ENCODE results near the gene PRXL2C. TPM values are rescaled to one million over a fixed set of nuclear protein-coding genes. Genes with fewer than 3 reads are reported as not detected.

PRXL2C gene
- total and polyA plus RNA-seq, 2 of the 13 experiments (the other 11 are each of a cell fraction or from before 2014, with no cell fraction given), result 11.0 to 13.2 TPM

GRCh38 chr9:96618209-96619123, 36.7 kb downstream of the PRXL2C start (continued):
- TF ChIP-seq ZMYM4 (CRISPR knock-in tag; IDR thresholded peaks at IDR 0.05), result no peak; the same call in 1 of the 2 replicates
- no peak for TF ChIP-seq CAMTA2 (CRISPR knock-in tag; IDR thresholded peaks at IDR 0.05; ENCODE audit: borderline replicate concordance)
- TF ChIP-seq ZHX1 (CRISPR knock-in tag; IDR thresholded peaks at IDR 0.05; ENCODE audit: low read depth), result peak; percentile 20; the same call in 1 of the 2 replicates
- TF ChIP-seq ZNF468 (CRISPR knock-in tag; IDR thresholded peaks at IDR 0.05), result 0 out of 2 replicates have a peak, but pooled peaks have one; percentile 38
- TF ChIP-seq ZBTB14 (CRISPR knock-in tag; IDR thresholded peaks at IDR 0.05), result no peak
- TF ChIP-seq ARID2 (CRISPR knock-in tag; IDR thresholded peaks at IDR 0.05; ENCODE audit: borderline replicate concordance), result 0 out of 2 replicates have a peak, but pooled peaks have one; percentile 44
- peak; percentile 26; the same call in 1 of the 2 replicates for TF ChIP-seq TAF1 (CRISPR knock-in tag; IDR thresholded peaks at IDR 0.05)
- TF ChIP-seq ZNF772 (CRISPR knock-in tag; IDR thresholded peaks at IDR 0.05), result 0 out of 2 replicates have a peak, but pooled peaks have one; percentile 39
- TF ChIP-seq, protein P1, sequence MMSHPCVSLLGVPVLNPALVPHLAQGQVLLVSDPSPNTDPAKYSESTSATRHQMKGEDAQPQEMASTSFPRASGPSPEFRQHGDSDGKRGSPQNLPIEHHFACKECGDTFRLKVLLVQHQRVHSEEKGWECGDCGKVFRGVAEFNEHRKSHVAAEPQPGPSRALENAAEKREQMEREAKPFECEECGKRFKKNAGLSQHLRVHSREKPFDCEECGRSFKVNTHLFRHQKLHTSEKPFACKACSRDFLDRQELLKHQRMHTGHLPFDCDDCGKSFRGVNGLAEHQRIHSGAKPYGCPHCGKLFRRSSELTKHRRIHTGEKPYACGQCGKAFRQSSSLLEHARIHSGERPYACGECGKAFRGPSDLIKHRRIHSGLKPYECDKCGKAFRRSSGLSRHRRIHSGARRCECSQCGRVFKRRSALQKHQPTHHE (CRISPR knock-in tag; IDR thresholded peaks at IDR 0.05; ENCODE audit: borderline replicate concordance), result 0 out of 2 replicates have a peak, but pooled peaks have one; percentile 49
- peak; percentile 27; the same call in 1 of the 3 replicates for TF ChIP-seq MXI1 (IDR thresholded peaks at IDR 0.05; ENCODE audit: borderline replicate concordance, low read depth, low read length)
- TF ChIP-seq PHF21A (CRISPR knock-in tag; IDR thresholded peaks at IDR 0.05), result 0 out of 2 replicates have a peak, but pooled peaks have one; percentile 40
- TF ChIP-seq SAFB2 (CRISPR knock-in tag; IDR thresholded peaks at IDR 0.05; ENCODE audit: borderline replicate concordance, low read depth), result 0 out of 2 replicates have a peak, but pooled peaks have one; percentile 62
- peak; percentile 30; the same call in 1 of the 2 replicates for TF ChIP-seq FOSL2 (CRISPR knock-in tag; IDR thresholded peaks at IDR 0.05)
- peak; percentile 73; the same call in 1 of the 2 replicates for TF ChIP-seq KDM5B (CRISPR knock-in tag; IDR thresholded peaks at IDR 0.05; ENCODE audit: borderline replicate concordance)
- no peak for TF ChIP-seq ZIK1 (CRISPR knock-in tag; IDR thresholded peaks at IDR 0.05; ENCODE audit: borderline replicate concordance, low read depth)
- TF ChIP-seq ZEB1 (IDR thresholded peaks at IDR 0.05; ENCODE audit: insufficient replicate concordance, low read depth), result no peak
- 0 out of 2 replicates have a peak, but pooled peaks have one; percentile 19 for TF ChIP-seq ZBTB20 (CRISPR knock-in tag; IDR thresholded peaks at IDR 0.05; ENCODE audit: borderline replicate concordance, low read depth)
- TF ChIP-seq, protein P2, sequence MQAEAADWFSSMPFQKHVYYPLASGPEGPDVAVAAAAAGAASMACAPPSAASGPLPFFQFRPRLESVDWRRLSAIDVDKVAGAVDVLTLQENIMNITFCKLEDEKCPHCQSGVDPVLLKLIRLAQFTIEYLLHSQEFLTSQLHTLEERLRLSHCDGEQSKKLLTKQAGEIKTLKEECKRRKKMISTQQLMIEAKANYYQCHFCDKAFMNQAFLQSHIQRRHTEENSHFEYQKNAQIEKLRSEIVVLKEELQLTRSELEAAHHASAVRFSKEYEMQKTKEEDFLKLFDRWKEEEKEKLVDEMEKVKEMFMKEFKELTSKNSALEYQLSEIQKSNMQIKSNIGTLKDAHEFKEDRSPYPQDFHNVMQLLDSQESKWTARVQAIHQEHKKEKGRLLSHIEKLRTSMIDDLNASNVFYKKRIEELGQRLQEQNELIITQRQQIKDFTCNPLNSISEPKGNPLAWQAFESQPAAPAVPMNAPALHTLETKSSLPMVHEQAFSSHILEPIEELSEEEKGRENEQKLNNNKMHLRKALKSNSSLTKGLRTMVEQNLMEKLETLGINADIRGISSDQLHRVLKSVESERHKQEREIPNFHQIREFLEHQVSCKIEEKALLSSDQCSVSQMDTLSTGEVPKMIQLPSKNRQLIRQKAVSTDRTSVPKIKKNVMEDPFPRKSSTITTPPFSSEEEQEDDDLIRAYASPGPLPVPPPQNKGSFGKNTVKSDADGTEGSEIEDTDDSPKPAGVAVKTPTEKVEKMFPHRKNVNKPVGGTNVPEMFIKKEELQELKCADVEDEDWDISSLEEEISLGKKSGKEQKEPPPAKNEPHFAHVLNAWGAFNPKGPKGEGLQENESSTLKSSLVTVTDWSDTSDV (CRISPR knock-in tag; IDR thresholded peaks at IDR 0.05), result 0 out of 2 replicates have a peak, but pooled peaks have one; percentile 8
